A673 (cell line): ENCODE measurements around the gene FGF3. TPM values are rescaled to one million over a fixed set of nuclear protein-coding genes. Genes with fewer than 3 reads are reported as not detected.

ENCODE experiments used
- BruUV-seq: library from RNA; stranded (reverse); fragments of 400-500 nt; replicated peaks from 2 replicates; lab custom pipeline; 2021; lab: Mats Ljungman, UMichigan
- CTCF ChIA-PET: fragments of 300-600 bp; sonication (Branson Sonifier 250); formaldehyde crosslinking; loops from one replicate; lab custom pipeline; 2022; ENCODE audit warnings: antibody characterized with exemption; lab: Charles Lee
- POLR2A ChIA-PET: fragments of 300-600 bp; sonication (Branson Sonifier 250); formaldehyde crosslinking; loops from one replicate; lab custom pipeline; 2022; ENCODE audit warnings: antibody characterized with exemption; ENCODE audit not compliant: low non-redundant PET; lab: Charles Lee
- DNase-seq: peaks from one replicate; pipeline ENCODE4 v3.0.0-alpha.2; 2015; ENCODE audit warnings: low spot score
- H3K27ac ChIP-seq: fragments of 200-600 bp; sonication (generic); 2 replicates; pipeline ENCODE4 v1.5.1; 2016; ENCODE audit warnings: mixed run types, low read depth, mild to moderate bottlenecking, mixed read lengths, antibody characterized with exemption, low read length; ENCODE audit not compliant: poor library complexity, severe bottlenecking
- H3K27me3 ChIP-seq: fragments of 200-600 bp; sonication (generic); replicated peaks from 2 replicates; pipeline ENCODE4 v1.6.1; 2017; ENCODE audit warnings: mixed run types, low read depth, mild to moderate bottlenecking, mixed read lengths, antibody characterized with exemption, low read length; ENCODE audit not compliant: insufficient read depth, poor library complexity
- H3K36me3 ChIP-seq: fragments of 200-600 bp; sonication (generic); 2 replicates; pipeline ENCODE4 v1.6.1; 2016; ENCODE audit warnings: mixed run types, mild to moderate bottlenecking, mixed read lengths, antibody characterized with exemption, low read length; ENCODE audit not compliant: insufficient read depth, poor library complexity, severe bottlenecking
- H3K4me1 ChIP-seq: fragments of 200-600 bp; sonication (generic); 2 replicates; pipeline ENCODE4 v1.6.1; 2017; ENCODE audit warnings: mixed run types, mild to moderate bottlenecking, mixed read lengths, antibody characterized with exemption, low read length; ENCODE audit not compliant: insufficient read depth, poor library complexity, severe bottlenecking
- H3K4me3 ChIP-seq: fragments of 200-600 bp; sonication (generic); 2 replicates; pipeline ENCODE4 v1.5.1; 2016; ENCODE audit warnings: low read depth, mixed run types, mild to moderate bottlenecking, mixed read lengths, low read length; ENCODE audit not compliant: poor library complexity, severe bottlenecking
- H3K9me3 ChIP-seq: fragments of 200-600 bp; sonication (generic); 2 replicates; pipeline ENCODE4 v1.6.1; 2016; ENCODE audit warnings: mixed run types, low read depth, mild to moderate bottlenecking, mixed read lengths, antibody characterized with exemption, low read length; ENCODE audit not compliant: poor library complexity, severe bottlenecking
- CTCF ChIP-seq: fragments of 300-800, 200-600 bp; sonication (generic); conservative IDR thresholded peaks from 2 replicates; pipeline ENCODE4 v1.5.1; 2017; ENCODE audit warnings: low read depth, mild to moderate bottlenecking, antibody characterized with exemption, low read length, moderate library complexity, mixed read lengths
- EZH2 ChIP-seq: fragments of 200-600 bp; sonication (generic); IDR thresholded peaks from 2 replicates; pipeline ENCODE4 v1.6.1; 2017; ENCODE audit warnings: borderline replicate concordance, low read depth, mild to moderate bottlenecking, mixed read lengths, antibody characterized with exemption, low read length; ENCODE audit not compliant: poor library complexity, severe bottlenecking
- intact Hi-C: fragments of 100-400 bp; cut with micrococcal nuclease; formaldehyde crosslinking; loops from one replicate; pipeline ENCODE4 v1.10.0; 2022; ENCODE audit not compliant: unreplicated experiment
- total RNA-seq: library from RNA; stranded (reverse); gene quantifications from 2 replicates; pipeline ENCODE4 v1.2.3, GENCODE V29; 2021

Gene FGF3
- total RNA-seq, 1 experiment from 2014 or later: not detected

GRCh38 chr11:69799582-69799981 lies 19.6 kb downstream of the FGF3 start:
- Histone ChIP-seq H3K4me1 (no peaks in the 10 kb centered on the region), H3K4me3 (no peak overlapping the region), H3K27ac (no peak overlapping the region), H3K36me3 (no peaks in the 10 kb centered on the region), H3K27me3 (no peaks in the 10 kb centered on the region), H3K9me3 (no peaks in the 10 kb centered on the region)
- intact Hi-C loops: no loop called here
- ChIA-PET POLR2A (no interaction called here), CTCF (no interaction called here)
- no TSS peak for BruUV-seq
- peak; percentile 73 for DNase-seq
- no peak for TF ChIP-seq CTCF
- TF ChIP-seq EZH2: no peak

GRCh38 chr11:69799097-69799496 lies 20.1 kb downstream of the FGF3 start:
- ChIA-PET POLR2A (no interaction called here), CTCF (no interaction called here)
- Histone ChIP-seq H3K4me1 (no peaks in the 10 kb centered on the region), H3K4me3 (no peak overlapping the region), H3K36me3 (no peaks in the 10 kb centered on the region), H3K9me3 (no peaks in the 10 kb centered on the region), H3K27ac (no peak overlapping the region), H3K27me3 (no peaks in the 10 kb centered on the region)
- intact Hi-C loops: no loop called here
- DNase-seq: no peak
- no TSS peak for BruUV-seq
- TF ChIP-seq EZH2 (no peak), CTCF (no peak)

GRCh38 chr11:69797737-69798528 lies 21.3 kb downstream of the FGF3 start:
- Histone ChIP-seq H3K36me3 (no peaks in the 10 kb centered on the region), H3K4me3 (no peak overlapping the region), H3K4me1 (no peaks in the 10 kb centered on the region), H3K27me3 (no peaks in the 10 kb centered on the region), H3K9me3 (no peaks in the 10 kb centered on the region), H3K27ac (no peak overlapping the region)
- intact Hi-C loops: no loop called here
- TF ChIP-seq CTCF (no peak), EZH2 (no peak)
- no peak for DNase-seq
- ChIA-PET CTCF (no interaction called here), POLR2A (no interaction called here)
- BruUV-seq: no TSS peak
